ENCODE results near the gene CHIC2. TPM values are rescaled to one million over a fixed set of nuclear protein-coding genes. Genes with fewer than 3 reads are reported as not detected.

CHIC2 gene
- total RNA-seq, 1 donor from 2014 or later = 56.5 TPM

DNA sequence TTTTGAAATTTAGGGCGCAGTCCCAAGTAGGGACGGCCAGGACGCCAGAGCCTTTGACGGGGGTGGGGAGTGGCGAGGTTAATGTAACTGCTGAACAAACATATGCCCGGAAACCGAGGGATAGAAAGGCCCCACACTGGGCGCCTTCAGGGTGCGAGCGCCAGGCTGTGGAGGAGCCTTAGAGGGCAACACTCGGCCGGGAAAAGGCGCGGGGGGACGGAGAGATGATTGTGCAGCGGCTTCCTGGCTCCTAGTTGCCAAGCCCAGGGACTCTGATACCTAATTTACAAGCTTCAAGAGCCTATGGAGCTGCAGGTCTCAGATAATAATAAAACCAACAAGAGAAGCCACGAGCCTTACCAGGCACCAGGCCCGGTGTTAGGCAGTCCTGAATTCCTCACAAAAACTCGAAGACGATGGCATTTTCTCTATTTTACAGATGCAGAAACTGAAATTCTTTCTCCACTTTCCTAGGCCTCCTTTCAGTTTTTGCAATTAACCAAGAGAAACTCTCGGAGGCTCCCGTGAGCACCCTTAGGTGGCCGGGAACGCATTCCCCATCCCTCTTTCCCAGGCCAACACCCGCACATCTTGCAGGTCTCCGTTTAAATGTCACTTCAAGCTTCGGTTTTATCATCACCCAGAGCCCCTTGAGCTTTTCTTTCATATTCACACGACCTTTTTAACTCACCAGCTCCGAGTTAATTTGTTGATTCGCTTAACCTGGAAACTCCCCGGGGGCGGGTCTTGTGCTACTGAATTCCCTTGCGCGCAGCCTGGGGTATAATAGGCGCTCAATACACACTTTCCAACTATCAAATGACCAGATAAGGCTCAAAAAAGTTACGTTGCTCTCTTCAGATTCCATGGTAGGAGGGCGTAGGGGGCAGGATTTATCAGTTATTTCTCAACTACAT lies 29.2 kb upstream of the CHIC2 start:
- no peak for DNase-seq (ENCODE audit: low read depth in 2 of 2)

DNA sequence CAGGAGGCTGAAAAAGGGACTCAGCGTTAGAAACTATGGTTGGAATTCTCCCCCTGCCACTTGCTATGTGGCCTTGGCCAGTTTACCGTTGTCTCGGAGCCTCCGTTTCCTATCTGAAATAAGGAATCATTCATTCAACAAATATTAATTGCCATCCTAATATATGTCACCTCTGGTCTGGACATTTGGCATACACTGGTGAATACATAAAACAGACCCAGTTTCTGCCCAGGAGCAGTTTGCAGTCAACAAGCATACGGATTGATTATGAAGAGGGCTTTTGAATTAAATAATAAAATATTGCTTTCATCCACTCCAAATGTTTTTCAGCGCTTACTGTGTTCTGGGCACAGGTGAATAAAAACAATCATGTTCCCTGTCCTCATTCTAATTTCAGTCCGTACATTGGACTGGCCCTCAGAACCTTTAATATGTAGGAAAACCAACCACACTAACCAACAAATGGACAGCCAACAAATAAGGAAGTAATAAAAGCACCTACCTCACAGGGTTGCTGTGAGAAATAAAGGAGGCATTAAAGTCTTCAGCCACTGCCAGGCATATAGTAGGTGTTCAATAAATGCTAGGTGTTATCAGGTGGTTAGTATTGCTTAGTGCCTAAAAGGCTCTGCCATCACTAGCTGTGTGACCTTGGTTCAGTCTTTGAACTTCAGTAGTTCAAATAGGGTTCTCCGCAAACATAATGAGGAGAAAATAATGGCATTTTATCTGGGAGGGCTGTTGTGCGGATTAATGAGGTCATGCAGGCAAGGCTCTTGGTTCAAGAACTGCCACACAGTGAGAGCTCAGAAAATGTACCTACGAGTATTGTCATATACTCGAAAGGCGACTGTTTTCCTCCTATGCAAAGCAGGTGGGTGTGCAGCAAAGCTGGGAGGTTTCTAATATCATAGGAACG lies 28.3 kb upstream of the CHIC2 start:
- no peak for DNase-seq (ENCODE audit: low read depth in 2 of 2)

DNA sequence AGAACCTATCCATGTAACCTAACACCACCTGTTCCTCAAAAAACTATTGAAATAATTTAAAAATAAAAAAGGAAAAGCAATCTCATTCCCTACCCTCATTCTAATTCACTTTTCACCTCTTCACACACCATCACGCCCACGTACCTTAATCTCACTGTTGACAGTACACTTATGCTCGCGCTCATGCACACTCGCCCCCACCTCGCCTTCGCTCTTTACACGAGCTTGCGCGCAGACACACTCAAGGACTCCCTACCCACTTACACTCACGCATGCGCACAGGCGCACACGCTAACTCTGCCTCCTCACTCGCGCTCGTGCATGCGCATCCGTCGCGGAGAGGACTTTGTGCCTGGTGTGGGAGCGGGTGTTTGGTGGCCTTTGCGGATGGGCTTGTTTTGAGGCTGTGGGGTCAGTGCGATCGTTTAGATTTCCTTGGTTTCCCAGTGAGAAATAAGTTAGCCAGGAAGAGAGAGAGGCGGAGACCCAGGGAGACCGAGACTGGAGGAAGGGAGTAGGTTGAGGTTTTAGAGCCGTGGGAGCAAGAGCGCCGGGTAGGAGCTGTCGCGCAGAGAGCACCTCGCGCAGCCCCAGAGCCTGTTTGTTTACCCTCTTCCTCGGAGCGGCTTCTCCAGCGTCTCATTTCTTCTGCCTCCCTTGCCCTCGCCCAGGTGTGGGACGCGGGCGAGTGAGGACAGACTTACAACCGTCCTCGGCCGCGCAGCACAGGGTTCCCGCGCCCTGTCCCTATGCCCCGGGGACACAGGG lies 27.4 kb upstream of the CHIC2 start:
- peak; percentile 55 to 81 for DNase-seq (ENCODE audit: low read depth in 2 of 2)

DNA sequence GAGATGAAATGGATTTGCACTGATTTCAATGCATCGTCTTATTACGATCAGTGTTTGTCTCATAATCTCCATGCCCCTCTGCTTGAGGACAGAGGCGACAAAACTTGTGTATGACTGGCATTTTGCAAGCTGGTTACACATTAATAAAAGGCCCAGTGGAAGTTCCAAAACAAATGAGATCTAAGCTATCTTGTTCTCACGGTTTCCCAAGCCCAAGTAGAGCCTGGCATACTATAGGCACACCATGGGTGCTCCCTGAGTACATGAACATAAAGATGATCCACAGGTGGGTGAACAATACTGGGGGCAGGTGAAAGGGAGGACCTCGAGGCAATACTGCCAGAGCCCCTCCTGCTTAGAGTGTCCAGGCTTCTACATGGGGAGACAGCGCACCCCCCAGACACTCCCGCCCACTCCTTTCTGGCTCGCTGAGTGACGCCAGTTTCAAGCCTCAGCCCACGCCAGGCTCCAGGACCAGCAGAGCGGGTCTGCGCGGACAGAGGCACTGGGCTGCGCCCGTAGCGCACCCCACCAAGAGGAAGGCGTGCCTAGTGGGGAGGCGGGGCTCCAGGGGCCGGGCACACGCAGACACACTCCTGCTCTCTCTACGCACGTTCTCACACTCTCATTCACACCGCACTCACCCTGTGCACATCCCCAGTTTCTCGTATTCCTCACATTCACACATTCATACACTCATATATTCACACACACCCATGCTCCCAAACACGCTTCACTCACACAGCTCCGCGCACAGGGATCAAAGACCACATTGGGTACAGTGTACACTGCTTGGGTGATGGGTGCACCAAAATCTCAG lies 26.6 kb upstream of the CHIC2 start:
- peak in 1 of 2 donors; percentile 52 for DNase-seq (ENCODE audit: low read depth in 2 of 2)

DNA sequence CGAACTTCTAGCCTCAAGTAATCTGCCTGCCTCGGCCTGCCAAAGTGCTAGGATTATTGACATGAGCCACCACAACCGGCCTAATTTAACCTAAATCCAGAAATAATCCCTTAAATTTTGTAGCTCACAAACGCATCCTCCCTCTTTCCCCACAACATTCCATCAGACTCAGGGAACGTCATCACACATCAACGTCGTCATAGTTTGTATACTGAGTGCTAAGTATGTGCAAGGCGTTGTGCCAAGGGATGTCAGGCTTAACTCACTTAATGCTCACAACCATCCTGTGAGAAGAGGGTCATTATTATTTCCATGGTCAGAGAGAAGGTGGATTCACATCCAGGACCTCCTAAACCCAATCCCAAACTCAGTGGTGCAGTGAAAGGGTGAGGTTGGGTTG lies 26.0 kb upstream of the CHIC2 start:
- DNase-seq (ENCODE audit: low read depth in 2 of 2) = no peak

DNA sequence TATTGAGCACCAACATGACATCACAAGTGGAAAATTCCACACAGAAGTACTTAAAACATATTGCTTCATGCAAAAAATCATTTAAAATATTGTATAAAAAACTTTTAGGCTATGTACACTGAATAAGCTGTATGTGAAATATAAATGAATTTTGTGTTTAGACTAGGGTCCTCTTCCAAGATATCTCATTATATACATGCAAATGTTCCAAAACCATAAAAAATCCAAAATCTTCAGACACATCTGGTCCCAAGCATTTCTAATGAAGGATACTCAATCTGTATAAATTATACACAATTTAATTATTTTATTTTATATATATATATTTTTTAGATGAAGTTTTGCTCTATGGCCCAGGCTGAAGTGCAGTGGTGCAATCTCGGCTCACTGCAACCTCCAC lies 25.5 kb upstream of the CHIC2 start:
- no peak for DNase-seq (ENCODE audit: low read depth in 2 of 2)

DNA sequence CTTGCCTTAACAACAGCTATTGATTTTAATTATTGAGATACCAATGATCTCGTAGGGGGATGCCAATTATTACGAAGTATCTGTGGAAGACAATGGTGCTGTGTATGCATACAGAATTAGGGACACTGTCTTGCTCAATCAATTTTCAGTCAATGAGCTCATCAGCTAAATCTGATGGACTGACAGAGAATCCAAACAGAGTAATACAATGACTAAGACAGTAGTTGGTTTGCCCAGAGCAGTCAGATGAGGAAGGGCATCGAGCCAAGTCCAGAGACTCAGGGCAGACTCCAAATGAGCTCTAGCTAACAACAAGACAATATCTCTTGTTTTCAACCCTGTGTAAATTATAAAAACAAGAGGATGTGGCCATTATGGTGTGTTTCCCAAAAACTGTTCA lies 20.9 kb upstream of the CHIC2 start:
- DNase-seq (ENCODE audit: low read depth in 2 of 2) = peak; percentile 85 to 93

DNA sequence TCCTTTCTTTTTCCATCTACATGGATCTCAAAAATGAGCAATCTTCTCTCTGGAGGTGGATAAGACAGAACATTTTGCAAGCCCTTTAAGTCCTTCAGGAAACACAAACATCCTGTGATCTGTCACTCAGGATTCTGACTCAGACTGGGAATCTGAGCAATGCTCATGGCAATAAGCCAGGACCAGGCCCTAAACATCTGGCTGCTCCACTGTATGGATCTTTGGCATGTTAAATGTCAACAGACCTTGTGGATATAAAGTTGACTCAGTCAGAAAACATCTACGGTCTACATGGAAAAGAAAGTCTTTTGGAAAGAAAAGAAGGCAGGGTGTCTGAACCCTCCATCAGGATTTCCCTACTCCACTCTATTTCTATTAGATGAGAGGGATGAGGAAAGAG lies 17.8 kb upstream of the CHIC2 start:
- peak; percentile 81 to 97 for DNase-seq (ENCODE audit: low read depth in 2 of 2)

DNA sequence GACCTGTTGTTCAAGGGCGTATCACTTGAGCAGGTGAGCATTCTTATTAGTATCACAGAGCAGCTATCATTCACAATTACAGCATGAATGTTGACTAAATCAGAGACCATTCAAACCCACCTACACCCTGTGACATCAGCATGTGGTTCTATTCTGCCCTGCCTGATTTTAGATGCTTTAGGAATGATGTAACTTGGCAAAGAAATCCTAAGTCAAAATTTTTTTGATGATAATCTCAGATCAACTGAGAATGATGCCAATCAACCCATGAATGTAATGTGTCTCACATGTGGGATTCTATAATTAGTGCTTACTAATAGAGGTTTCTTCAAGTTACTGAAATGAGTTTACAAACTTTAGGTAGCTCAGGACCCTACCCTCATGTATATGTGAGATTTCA lies 13.4 kb upstream of the CHIC2 start:
- no peak for DNase-seq (ENCODE audit: low read depth in 2 of 2)

DNA sequence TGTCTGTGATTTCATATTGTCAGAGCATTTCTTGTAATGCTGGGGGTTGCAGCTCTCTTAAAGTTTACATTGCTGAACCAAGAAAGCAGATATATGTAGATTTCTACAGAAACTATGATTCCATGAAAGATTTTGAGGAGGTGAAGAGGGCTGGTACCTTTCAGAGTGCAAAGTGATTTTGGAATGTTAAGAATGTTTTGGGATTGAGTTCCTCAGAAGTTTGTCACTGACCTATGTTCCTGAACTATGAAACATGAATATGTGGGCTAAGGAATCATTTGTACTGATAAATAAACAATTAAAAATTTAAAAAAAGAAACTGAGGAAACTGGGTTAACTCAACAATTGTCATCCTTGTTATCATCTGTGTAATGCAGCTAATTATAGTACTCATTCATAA lies 12.3 kb upstream of the CHIC2 start:
- DNase-seq (ENCODE audit: low read depth in 2 of 2) = no peak

DNA sequence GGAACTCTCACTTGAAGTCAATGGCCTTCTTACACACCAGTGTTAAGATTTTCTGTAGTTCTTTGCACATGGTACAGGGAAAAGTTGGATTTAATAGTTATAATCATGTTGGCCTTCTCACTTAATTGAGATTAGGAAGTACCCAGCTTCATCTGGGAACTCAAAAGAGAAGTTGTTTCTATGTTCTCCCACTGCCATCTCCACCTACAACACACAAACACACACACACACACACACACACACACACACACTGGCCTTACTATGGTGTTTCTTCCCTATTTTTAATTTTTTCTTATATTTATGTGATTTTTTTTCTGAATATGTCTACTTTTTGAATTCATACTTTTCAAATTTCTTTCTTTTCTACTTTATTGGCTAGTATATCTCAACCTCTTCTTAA lies 10.0 kb upstream of the CHIC2 start:
- DNase-seq (ENCODE audit: low read depth in 2 of 2) = no peak

DNA sequence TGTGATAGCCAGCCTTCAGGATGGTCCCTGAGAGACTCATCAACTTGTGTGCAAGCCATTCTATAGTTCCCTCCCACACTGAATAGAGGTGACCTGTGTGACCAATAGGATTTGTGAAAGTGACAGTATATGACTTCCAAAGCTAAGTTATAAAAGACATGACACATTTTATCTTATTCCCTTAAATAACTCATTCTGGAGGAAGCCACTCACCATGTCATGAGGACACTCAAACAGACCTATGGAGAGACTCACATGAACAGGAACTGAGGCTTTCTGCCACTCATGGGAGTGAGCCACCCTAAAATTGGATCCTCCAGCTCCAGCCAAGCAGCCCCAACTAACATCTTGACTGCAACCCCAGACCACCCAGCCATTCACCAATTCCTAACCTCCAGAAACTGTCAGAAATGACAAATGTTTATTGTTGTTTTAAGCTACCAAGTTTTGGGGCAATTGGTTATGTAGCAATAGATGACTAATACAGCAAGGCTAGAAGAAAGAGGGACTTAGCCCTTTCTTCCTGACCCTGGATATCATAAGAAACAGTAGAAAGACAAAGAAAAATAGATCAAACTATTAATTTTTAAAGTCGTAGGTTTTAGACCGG lies 9.0 kb upstream of the CHIC2 start:
- DNase-seq (ENCODE audit: low read depth in 2 of 2) = no peak

DNA sequence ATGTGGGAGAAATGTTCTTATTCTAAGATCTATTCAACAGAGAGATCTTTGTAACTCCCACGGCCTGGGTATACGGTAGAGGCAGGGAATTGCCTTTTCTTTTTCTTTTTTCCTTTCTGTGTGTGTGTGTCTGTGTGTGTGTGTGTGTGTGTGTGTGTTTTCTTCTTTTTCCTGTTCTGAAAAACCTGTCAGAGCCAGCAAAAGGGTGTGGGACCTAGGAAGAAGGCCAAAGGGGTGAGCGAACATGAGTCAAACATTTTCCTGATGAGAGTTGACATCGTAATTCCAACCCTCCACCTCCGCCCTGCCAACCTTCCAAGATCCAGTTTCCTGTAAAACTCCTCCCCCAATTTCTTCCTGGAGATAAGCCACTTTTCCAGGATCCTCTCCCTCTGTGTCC lies 2.8 kb upstream of the CHIC2 start:
- peak; percentile 59 to 90 for DNase-seq (ENCODE audit: low read depth in 2 of 2)

DNA sequence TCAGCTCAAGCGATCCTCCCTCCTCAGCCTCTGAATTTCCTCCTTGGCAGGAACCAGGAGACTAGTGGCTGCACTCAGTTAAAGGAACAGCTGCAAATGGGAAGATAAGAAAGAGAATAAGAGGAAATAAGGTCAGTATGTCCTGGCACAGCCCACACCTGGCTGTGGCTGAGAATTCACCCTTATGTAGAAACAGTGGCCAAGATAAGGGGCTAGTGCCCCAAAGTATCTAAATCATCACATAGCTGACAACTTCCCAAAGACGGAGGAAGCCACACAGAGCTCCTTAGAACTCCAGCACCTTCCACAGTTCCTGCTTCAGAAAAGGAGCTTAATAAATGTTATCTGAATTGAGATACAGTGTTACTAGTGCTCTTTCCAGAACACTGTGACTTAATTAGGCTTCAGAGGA lies 2.3 kb upstream of the CHIC2 start:
- DNase-seq (ENCODE audit: low read depth in 2 of 2) = peak in 1 of 2 donors; percentile 72

DNA sequence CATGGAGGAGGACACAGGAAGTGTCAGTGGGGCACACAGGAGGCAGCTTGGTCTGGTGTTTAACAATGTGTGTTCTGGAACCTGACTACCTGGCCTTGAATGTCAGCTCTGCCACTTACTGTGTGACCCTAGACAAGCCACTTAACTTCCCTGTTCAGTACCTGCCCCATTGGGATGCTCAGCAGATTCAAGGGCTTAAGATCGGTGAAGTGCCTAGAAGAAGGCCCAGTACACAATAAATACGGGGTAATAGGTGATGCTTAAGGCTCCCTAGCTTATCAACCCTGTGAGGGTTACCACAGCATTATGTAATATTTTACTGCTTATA lies 1.6 kb upstream of the CHIC2 start:
- no peak for DNase-seq (ENCODE audit: low read depth in 2 of 2)

DNA sequence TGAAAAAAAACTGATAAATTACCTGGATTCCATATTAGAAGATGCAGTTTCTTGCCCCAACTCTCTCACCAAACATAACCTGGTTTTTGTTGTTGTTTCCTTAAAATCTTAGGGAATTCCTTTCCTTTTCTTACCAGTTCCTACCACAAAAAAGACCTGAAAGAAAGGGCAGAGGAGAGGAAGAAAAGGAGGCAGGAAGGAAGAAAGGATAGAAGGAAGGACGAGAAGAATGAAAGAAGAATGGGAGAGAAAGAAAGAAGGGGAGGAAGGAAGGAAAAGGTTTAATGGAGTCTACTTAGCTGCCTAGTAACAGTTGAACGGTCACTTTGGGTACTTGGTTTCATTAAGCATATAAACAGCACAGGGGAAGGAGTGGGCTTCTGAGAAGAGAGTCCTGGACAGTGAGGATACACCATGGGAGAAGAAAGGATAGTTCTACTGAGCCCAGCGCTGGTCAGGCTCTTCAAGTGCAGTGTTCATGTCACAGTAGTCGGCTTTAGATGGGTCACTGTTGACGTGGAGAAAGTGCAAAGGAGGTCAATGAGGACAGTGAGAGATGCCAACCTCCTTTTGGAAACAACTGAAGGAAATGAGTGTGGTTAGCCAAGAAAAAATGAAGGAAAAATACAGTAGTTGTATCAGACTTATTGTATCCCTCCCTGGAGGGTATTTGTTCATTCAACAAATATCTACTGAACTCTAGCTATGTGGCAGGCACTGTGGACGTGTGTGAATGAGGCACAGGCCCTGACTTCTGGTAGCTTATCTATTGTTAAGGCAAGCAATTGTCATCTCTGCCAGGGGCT lies 1.1 kb upstream of the CHIC2 start:
- DNase-seq (ENCODE audit: low read depth in 2 of 2) = peak in 1 of 2 donors; percentile 69

DNA sequence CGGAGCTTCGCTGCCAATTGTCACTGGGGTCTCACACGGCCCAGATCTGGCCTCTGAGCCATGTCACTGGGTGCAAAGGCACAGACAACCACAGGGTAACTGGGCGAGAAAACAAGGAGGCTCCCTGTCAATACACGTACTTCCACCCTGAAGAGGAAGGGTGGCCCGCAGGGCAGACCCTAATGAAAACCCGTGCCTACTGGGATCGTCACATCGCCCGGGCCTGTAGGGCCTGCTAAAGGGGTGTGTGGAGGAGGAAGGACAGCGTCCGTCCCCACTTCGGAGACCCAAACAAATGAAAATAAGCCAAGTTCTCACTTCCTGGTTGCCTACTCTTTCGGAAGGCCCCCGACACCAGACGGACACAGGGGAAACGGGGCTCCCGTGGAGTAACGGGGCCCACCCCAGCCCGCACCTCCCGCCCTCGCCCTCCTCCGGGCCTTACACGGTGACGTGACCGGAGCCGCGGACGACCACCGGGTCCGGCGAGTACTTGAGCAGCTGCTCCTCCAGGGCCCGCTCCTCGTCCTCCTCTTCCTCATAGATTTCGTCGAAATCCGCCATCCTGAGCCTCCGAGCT lies 578 bp downstream of the CHIC2 start:
- peak in 1 of 2 donors; percentile 50 for DNase-seq (ENCODE audit: low read depth in 2 of 2)

DNA sequence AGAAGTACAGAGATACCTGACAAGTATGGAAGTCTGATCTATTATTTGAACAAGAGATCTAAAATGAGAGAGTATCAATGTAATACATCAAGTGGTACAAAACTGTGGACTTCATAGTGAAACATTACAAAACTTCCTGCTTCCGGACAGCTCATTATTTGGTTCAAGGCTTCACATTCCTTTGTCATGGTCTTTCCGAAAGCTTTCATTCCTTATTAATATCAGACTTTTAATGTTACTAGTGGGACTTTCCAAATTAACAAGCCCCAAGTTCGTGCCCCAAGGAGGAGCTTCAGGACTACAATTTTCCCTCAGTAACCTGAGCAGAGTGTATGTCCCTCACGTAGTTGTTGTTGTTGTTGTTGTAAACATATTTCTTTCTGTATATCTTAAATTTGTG lies 1.2 kb downstream of the CHIC2 start:
- DNase-seq (ENCODE audit: low read depth in 2 of 2) = peak in 1 of 2 donors; percentile 76

DNA sequence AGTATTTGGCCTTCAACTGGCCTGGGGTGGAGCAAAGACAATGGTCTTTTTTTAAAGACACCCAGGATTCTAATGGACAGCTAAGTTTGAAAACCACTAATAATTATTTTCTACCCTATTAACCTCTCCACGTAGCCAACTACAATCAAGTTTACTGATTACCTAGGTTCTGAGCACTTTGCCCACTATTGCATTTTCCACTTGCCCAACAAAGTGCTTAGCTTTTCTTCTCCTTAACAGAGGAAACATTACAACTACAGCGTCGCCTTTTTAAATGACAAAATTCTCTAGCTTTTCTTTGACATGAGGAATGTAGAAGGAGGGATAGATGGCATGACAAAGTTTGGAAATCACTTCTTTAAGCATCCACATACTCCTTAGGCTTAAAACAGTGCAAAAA lies 2.0 kb downstream of the CHIC2 start:
- no peak for DNase-seq (ENCODE audit: low read depth in 2 of 2)
